Gastroesophageal sphincter (tissue), 3 donors: ENCODE measurements around the gene SLC9A2.

Experiments used
- CTCF ChIP-seq, 4 experiments: fragments of 200-600 bp in 2 of 4; fragments of 450-650 bp in 2 of 4; sonication (generic) in 1 of 4; IDR thresholded peaks; one replicate each; pipeline ENCODE4 v1.5.1; 2017 to 2019; ENCODE audit warnings: antibody characterized with exemption in 4 of 4, mild to moderate bottlenecking in 2 of 4, moderate library complexity in 2 of 4
- EP300 ChIP-seq: sonication (generic); formaldehyde crosslinking; IDR thresholded peaks from one replicate; pipeline ENCODE4 v1.6.1; 2017; ENCODE audit warnings: antibody characterized with exemption, mild to moderate bottlenecking
- POLR2A ChIP-seq, 2 donors: fragments of 450-650 bp; IDR thresholded peaks; one replicate each; pipeline ENCODE4 v1.6.1; 2017; ENCODE audit warnings: antibody characterized with exemption in 2 of 2, mild to moderate bottlenecking in 2 of 2, moderate library complexity in 1 of 2
- POLR2AphosphoS5 ChIP-seq: sonication (generic); formaldehyde crosslinking; IDR thresholded peaks from one replicate; pipeline ENCODE4 v1.6.1; 2017; ENCODE audit warnings: antibody characterized with exemption

- TF ChIP-seq POLR2A (IDR thresholded peaks at IDR 0.05) (no peak), CTCF (IDR thresholded peaks at IDR 0.05) (no peak), POLR2AphosphoS5 (no peak), EP300 (no peak)
Observed at GRCh38 chr2:102657770-102658169, 38.4 kb downstream of the SLC9A2 start.
